HFFc6 (cell line): ENCODE results near the gene RBMS3. TPM values are rescaled to one million over a fixed set of nuclear protein-coding genes. Genes with fewer than 3 reads are reported as not detected.

Source experiments
- DNase-seq: peaks from one replicate; pipeline ENCODE4 v3.0.0-alpha.2; 2018
- H3K27ac Mint-ChIP-seq: 2 replicates; pipeline ENCODE4 v1.8.0; 2020; ENCODE audit warnings: mild to moderate bottlenecking, mixed read lengths
- H3K27me3 Mint-ChIP-seq: 2 replicates; pipeline ENCODE4 v1.8.0; 2021; ENCODE audit warnings: mild to moderate bottlenecking, moderate library complexity, mixed read lengths; ENCODE audit not compliant: insufficient read depth
- H3K36me3 Mint-ChIP-seq: 2 replicates; pipeline ENCODE4 v1.8.0; 2021; ENCODE audit warnings: low read depth, mixed read lengths
- H3K4me1 Mint-ChIP-seq: 2 replicates; pipeline ENCODE4 v1.8.0; 2020; ENCODE audit warnings: low read depth, mixed read lengths
- H3K4me3 Mint-ChIP-seq: 2 replicates; pipeline ENCODE4 v1.8.0; 2020; ENCODE audit warnings: mild to moderate bottlenecking, moderate library complexity, mixed read lengths
- H3K9me3 Mint-ChIP-seq: 2 replicates; pipeline ENCODE4 v1.8.0; 2020; ENCODE audit warnings: mild to moderate bottlenecking, mixed read lengths
- total RNA-seq, 6 experiments: library from RNA; stranded (reverse); fragmentation: NEBNext Ultra II Directional; extraction: Animal tissue kit (Norgen Biotek cat#: 25700); gene quantifications; 2 replicates in 1 of 6; 3 replicates in 5 of 6; pipeline ENCODE4 v1.2.3, GENCODE V29; 2021
- TF ChIP-seq, protein P1 (sequence below): fragments of 200-600 bp; sonication (generic); IDR thresholded peaks from 2 replicates; pipeline ENCODE4 v1.5.0; 2021; ENCODE audit warnings: antibody characterized with exemption, mild to moderate bottlenecking

Gene RBMS3
- total RNA-seq, 6 experiments from 2014 or later = 22.8 to 46.9 (median 39.4) TPM

DNA sequence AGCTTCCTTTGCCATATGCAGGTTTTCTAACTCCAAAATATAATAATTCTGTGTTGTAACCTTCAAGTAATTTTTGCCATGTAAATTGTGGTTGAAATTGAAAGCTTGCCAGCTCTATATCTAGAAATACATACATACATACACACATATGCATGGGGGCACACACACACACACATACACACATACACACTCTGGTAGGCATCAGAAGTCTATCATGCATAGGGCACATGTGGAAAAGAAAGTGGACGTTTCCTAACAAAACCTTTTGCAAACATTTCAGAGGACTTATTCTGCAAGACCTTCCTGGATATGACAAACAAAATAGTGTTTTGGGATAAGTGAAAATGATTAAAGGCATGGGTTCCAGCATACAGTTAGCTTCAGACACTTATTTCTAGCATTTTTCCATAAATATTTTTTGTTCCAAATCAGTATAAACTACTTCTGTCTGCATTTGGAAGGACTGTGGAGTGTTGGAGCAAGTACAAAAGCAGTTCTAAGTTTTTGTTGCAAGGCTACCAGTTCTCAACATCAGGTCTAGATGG is 578.9 kb downstream of the RBMS3 start:
- no peak overlapping the region for H3K4me3 Mint-ChIP-seq
- no peaks in the 10 kb centered on the region for H3K4me1 Mint-ChIP-seq
- no peak overlapping the region for H3K27ac Mint-ChIP-seq
- TF ChIP-seq, protein P1, sequence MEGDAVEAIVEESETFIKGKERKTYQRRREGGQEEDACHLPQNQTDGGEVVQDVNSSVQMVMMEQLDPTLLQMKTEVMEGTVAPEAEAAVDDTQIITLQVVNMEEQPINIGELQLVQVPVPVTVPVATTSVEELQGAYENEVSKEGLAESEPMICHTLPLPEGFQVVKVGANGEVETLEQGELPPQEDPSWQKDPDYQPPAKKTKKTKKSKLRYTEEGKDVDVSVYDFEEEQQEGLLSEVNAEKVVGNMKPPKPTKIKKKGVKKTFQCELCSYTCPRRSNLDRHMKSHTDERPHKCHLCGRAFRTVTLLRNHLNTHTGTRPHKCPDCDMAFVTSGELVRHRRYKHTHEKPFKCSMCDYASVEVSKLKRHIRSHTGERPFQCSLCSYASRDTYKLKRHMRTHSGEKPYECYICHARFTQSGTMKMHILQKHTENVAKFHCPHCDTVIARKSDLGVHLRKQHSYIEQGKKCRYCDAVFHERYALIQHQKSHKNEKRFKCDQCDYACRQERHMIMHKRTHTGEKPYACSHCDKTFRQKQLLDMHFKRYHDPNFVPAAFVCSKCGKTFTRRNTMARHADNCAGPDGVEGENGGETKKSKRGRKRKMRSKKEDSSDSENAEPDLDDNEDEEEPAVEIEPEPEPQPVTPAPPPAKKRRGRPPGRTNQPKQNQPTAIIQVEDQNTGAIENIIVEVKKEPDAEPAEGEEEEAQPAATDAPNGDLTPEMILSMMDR = no peak
- no peaks in the 10 kb centered on the region for H3K27me3 Mint-ChIP-seq
- no peaks in the 10 kb centered on the region for H3K9me3 Mint-ChIP-seq
- H3K36me3 Mint-ChIP-seq = no peaks in the 10 kb centered on the region
- no peak for DNase-seq

DNA sequence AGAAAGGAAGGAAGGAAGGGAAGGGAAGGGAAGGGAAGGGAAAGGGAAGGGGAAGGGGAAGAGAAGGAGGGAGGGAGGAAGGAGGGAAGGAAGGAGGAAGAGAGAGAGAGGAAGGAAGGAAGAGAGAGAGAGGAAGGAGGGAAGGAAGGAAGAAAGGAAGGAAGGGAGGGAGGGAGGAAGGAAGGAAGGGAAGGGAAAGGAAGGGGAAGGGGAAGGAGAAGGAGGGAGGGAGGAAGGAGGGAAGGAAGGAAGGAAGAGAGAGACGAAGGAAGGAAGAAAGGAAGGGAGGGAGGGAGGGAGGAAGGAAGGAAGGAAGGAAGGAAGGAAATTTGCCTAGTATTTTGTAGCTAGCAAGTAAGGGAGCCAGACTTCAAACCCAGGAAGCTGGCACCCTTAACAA is 583.9 kb downstream of the RBMS3 start:
- Mint-ChIP-seq H3K9me3 (no peaks in the 10 kb centered on the region), H3K4me1 (no peaks in the 10 kb centered on the region), H3K27ac (no peak overlapping the region), H3K27me3 (no peaks in the 10 kb centered on the region), H3K36me3 (no peaks in the 10 kb centered on the region), H3K4me3 (no peak overlapping the region)
- TF ChIP-seq, protein P1 = no peak
- DNase-seq = no peak

DNA sequence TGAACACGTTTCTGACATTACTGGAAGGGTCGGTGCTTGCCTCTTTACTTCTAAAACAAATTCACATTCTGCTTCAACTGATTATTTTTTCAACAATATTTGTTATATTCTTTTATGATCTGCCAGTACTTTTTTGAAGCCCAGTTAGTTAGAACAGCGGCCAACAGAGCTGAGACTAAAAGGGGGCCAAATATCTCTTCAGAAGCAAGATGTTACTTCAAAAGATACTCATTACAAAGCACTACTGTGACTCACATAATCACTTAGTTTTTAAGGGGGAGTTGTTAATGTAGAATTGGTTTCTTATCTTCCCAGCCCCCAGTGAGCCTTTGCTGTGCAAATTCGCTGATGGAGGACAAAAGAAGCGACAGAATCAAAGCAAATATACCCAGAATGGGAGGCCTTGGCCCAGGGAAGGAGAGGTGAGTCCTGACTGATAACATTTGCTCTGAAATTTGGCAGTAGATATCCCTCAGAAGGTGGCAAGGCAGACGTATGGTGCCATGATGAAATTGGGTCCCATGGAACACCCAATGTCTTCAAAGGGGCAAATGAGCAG is 587.8 kb downstream of the RBMS3 start:
- Mint-ChIP-seq H3K27me3 (no peaks in the 10 kb centered on the region), H3K27ac (no peak overlapping the region), H3K36me3 (peaks cover 9% of the 10 kb centered on the region), H3K4me1 (no peaks in the 10 kb centered on the region), H3K9me3 (no peaks in the 10 kb centered on the region), H3K4me3 (no peak overlapping the region)
- DNase-seq = no peak
- TF ChIP-seq, protein P1 = no peak

DNA sequence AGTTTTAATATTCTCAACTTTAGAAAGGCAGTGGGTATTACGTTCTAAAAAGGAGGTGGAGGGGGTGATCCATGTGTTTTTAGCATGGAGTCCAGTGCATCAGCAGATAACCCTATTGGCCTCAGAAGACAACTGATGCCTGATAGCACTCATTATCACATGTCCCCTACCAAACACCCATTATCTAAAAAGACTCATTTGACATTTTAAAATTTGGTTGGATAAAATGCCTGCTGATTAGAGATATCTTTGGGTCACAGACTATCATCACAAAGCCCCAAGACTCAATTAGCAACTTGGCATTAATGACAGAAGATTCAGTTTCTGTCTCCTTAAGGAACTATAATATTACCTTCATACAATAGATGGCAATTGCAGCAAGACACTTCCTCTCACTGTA is 589.3 kb downstream of the RBMS3 start:
- Mint-ChIP-seq H3K36me3 (peaks cover 9% of the 10 kb centered on the region), H3K4me1 (no peaks in the 10 kb centered on the region), H3K27ac (no peak overlapping the region), H3K27me3 (no peaks in the 10 kb centered on the region), H3K9me3 (no peaks in the 10 kb centered on the region), H3K4me3 (no peak overlapping the region)
- no peak for DNase-seq
- TF ChIP-seq, protein P1 = no peak

DNA sequence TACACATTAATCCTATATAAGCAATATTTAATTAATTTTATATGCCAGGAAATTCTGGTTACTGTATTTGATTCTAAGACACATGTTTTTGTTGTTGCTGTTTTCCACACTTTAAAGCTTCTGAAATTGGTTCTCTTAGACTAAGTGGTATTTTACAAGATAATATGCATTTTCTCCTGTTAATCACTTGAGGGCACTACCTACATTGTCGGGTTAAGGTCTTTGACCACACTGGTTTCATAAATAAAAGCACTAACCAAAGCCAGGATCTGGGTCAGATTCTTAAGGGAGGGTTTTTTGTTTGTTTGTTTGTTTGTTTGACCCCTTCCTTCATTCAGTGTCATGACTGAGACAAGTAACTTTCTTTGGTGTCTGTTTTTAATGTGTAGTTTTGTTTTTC is 590.2 kb downstream of the RBMS3 start:
- H3K4me1 Mint-ChIP-seq = no peaks in the 10 kb centered on the region
- no peak overlapping the region for H3K4me3 Mint-ChIP-seq
- H3K27me3 Mint-ChIP-seq = no peaks in the 10 kb centered on the region
- TF ChIP-seq, protein P1 = no peak
- no peaks in the 10 kb centered on the region for H3K9me3 Mint-ChIP-seq
- peaks cover 9% of the 10 kb centered on the region for H3K36me3 Mint-ChIP-seq
- no peak overlapping the region for H3K27ac Mint-ChIP-seq
- peak; percentile 6 for DNase-seq
